Spleen (tissue), 7 donors: ENCODE measurements around the gene PCNX3.

Experiments used
- POLR2A ChIP-seq, 3 donors: fragments of 450-650 bp; IDR thresholded peaks; one replicate each; pipeline ENCODE4 v1.5.1; 2017; ENCODE audit warnings: antibody characterized with exemption in 3 of 3, mild to moderate bottlenecking in 1 of 3
- TF ChIP-seq, protein P1 (sequence below), 11 experiments: fragments of 200-600 bp in 7 of 11; fragments of 450-650 bp in 4 of 11; sonication (generic) in 4 of 11; IDR thresholded peaks in 8 of 11; conservative IDR thresholded peaks in 3 of 11; 1 replicate in 7 of 11; 2 replicates in 4 of 11; pipeline versions ENCODE4 v1.4.0 to v1.8.0; 2016 to 2021; ENCODE audit warnings: antibody characterized with exemption in 11 of 11, inconsistent platforms in 4 of 11, mild to moderate bottlenecking in 1 of 11
- donor health status: DM: no; HTN: no; CAD: no; lungs with moderate emphysema.
- donor health status: DM: no; HTN: no; CAD: no.
- donor health status: DM: no; HTN: no; CAD: no.

DNA sequence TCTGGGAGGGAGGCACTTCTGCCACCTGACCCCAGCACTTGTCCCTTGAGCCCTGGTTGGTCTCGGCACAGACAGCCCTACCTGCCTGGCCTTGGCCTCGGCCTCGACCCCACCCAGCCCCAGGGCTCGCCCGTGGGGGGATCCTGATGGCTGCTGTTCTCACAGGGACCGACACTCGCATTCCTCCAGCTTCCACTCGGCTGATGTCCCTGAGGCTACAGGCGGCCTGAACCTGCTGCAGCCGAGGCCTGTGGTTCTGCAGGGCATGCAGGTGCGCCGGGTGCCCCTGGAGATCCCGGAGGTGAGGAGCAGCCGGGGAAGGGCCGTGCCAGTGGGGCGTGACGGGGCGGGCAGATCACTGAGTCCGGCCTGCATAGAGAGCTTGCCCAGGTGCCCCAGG lies 5.1 kb downstream of the PCNX3 start:
- TF ChIP-seq, protein P1, sequence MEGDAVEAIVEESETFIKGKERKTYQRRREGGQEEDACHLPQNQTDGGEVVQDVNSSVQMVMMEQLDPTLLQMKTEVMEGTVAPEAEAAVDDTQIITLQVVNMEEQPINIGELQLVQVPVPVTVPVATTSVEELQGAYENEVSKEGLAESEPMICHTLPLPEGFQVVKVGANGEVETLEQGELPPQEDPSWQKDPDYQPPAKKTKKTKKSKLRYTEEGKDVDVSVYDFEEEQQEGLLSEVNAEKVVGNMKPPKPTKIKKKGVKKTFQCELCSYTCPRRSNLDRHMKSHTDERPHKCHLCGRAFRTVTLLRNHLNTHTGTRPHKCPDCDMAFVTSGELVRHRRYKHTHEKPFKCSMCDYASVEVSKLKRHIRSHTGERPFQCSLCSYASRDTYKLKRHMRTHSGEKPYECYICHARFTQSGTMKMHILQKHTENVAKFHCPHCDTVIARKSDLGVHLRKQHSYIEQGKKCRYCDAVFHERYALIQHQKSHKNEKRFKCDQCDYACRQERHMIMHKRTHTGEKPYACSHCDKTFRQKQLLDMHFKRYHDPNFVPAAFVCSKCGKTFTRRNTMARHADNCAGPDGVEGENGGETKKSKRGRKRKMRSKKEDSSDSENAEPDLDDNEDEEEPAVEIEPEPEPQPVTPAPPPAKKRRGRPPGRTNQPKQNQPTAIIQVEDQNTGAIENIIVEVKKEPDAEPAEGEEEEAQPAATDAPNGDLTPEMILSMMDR (IDR thresholded peaks at IDR 0.05 in 8 of 11, conservative IDR thresholded peaks at IDR 0.05 in 3 of 11), result no peak
- no peak for TF ChIP-seq POLR2A (IDR thresholded peaks at IDR 0.05)
